ENCODE results near the gene OR5AU1. TPM values are rescaled to one million over a fixed set of nuclear protein-coding genes. Genes with fewer than 3 reads are reported as not detected.

Gene OR5AU1
- polyA plus RNA-seq, 1 of the 3 experiments (the other 2 are of a cell fraction) = not detected

DNA sequence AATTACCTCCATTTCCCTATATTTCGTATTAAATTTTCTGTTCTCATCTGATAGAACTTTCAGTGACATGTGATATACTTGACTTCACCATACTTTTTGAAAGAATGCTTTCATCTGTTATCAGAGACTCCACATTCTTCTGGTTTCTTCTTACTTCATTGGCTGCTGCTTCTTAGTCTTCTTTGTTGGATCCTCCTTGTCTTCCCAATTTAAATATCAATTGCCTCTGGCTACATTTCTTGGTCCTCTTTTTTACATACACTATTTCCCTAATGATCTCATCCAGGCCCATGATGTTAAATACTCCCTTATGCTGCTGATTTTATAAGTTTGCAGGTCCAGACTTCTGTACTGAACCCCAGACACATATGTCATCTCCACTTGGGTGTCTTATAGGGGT lies 22.0 kb downstream of the OR5AU1 start:
- no peak for TF ChIP-seq MXI1 (IDR thresholded peaks at IDR 0.05; ENCODE audit: low read depth, low read length)
- TF ChIP-seq ELF1 (IDR thresholded peaks at IDR 0.05) = no peak
- TF ChIP-seq, protein P1, sequence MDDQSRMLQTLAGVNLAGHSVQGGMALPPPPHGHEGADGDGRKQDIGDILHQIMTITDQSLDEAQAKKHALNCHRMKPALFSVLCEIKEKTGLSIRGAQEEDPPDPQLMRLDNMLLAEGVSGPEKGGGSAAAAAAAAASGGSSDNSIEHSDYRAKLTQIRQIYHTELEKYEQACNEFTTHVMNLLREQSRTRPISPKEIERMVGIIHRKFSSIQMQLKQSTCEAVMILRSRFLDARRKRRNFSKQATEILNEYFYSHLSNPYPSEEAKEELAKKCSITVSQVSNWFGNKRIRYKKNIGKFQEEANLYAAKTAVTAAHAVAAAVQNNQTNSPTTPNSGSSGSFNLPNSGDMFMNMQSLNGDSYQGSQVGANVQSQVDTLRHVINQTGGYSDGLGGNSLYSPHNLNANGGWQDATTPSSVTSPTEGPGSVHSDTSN (IDR thresholded peaks at IDR 0.05) = no peak
- TF ChIP-seq POLR2AphosphoS5 (IDR thresholded peaks at IDR 0.05; ENCODE audit: low read depth, low read length) = no peak
- TF ChIP-seq, protein P2, sequence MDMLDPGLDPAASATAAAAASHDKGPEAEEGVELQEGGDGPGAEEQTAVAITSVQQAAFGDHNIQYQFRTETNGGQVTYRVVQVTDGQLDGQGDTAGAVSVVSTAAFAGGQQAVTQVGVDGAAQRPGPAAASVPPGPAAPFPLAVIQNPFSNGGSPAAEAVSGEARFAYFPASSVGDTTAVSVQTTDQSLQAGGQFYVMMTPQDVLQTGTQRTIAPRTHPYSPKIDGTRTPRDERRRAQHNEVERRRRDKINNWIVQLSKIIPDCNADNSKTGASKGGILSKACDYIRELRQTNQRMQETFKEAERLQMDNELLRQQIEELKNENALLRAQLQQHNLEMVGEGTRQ (IDR thresholded peaks at IDR 0.05; ENCODE audit: borderline replicate concordance, low read depth, low read length) = no peak
- TF ChIP-seq FOXM1 (IDR thresholded peaks at IDR 0.05; ENCODE audit: low read depth) = no peak
- no peaks in the 10 kb centered on the region for H3K4me1 ChIP-seq (ENCODE audit: control insufficient read depth in 1 of 2, insufficient read depth in 2 of 2, low read depth in 1 of 2, low read length in 1 of 2)
- H3K4me3 ChIP-seq (ENCODE audit: low read depth in 2 of 2, low read length in 1 of 2) = no peak overlapping the region
- no peak overlapping the region for H2AFZ ChIP-seq (ENCODE audit: low read depth)
- POLR2A ChIA-PET = no interaction called here
- H3K9me2 ChIP-seq = no peaks in the 10 kb centered on the region
- H3K27me3 ChIP-seq (ENCODE audit: insufficient read depth) = peaks cover 6% of the 10 kb centered on the region; the same call in 1 of the 2 replicates
- no peaks in the 10 kb centered on the region for H3F3A ChIP-seq (replicated peaks; ENCODE audit: insufficient read depth)
- no peaks in the 10 kb centered on the region for H3K9me3 ChIP-seq
- no peak overlapping the region for H3K27ac ChIP-seq (ENCODE audit: low read depth in 2 of 2, low read length in 1 of 2)
- 8% methylated on average over 1 of the region's 1 CpG for WGBS (ENCODE audit: low lambda C conversion rate)
- DNase-seq = no peak
- CTCF ChIA-PET = no interaction called here
- no peaks in the 10 kb centered on the region for H3K36me3 ChIP-seq (replicated peaks in 1 of 2; ENCODE audit: control insufficient read depth in 1 of 2, insufficient read depth in 2 of 2, low read length in 1 of 2)
- no peaks in the 10 kb centered on the region for H4K20me1 ChIP-seq (ENCODE audit: insufficient read depth)
- H3K4me2 ChIP-seq = no peak overlapping the region
- H3K79me2 ChIP-seq (ENCODE audit: insufficient read depth) = no peaks in the 10 kb centered on the region
- H3K9ac ChIP-seq = no peak overlapping the region

DNA sequence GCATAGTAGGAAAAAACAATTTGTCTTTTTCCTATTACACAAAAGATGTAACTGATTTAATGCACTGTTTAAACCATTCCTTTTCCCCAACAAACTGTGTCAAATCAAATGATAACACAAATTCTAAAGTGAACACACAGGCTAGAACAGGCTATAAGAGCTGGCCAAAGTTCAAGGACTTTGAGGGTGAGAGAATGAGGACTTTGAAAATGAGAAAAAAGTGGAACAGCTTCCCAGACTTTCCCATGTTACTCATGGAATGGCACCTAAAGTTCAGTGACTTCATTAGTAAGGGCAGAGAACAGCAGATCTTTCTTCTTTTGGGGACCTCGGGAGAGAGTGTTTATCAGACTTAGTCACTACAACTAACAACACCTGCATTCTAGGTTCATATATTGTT lies 32.4 kb downstream of the OR5AU1 start:
- no peak for TF ChIP-seq SIN3A (IDR thresholded peaks at IDR 0.05; ENCODE audit: borderline replicate concordance, low read depth, low read length)
- TF ChIP-seq, protein P1 (IDR thresholded peaks at IDR 0.05) = no peak
- TF ChIP-seq, protein P3, sequence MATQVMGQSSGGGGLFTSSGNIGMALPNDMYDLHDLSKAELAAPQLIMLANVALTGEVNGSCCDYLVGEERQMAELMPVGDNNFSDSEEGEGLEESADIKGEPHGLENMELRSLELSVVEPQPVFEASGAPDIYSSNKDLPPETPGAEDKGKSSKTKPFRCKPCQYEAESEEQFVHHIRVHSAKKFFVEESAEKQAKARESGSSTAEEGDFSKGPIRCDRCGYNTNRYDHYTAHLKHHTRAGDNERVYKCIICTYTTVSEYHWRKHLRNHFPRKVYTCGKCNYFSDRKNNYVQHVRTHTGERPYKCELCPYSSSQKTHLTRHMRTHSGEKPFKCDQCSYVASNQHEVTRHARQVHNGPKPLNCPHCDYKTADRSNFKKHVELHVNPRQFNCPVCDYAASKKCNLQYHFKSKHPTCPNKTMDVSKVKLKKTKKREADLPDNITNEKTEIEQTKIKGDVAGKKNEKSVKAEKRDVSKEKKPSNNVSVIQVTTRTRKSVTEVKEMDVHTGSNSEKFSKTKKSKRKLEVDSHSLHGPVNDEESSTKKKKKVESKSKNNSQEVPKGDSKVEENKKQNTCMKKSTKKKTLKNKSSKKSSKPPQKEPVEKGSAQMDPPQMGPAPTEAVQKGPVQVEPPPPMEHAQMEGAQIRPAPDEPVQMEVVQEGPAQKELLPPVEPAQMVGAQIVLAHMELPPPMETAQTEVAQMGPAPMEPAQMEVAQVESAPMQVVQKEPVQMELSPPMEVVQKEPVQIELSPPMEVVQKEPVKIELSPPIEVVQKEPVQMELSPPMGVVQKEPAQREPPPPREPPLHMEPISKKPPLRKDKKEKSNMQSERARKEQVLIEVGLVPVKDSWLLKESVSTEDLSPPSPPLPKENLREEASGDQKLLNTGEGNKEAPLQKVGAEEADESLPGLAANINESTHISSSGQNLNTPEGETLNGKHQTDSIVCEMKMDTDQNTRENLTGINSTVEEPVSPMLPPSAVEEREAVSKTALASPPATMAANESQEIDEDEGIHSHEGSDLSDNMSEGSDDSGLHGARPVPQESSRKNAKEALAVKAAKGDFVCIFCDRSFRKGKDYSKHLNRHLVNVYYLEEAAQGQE (IDR thresholded peaks at IDR 0.05; ENCODE audit: low read depth, low read length) = no peak
- TF ChIP-seq POLR2AphosphoS5 (IDR thresholded peaks at IDR 0.05; ENCODE audit: low read depth, low read length) = no peak
- no peak for TF ChIP-seq MEF2A (IDR thresholded peaks at IDR 0.05; ENCODE audit: borderline replicate concordance, low read depth)
- TF ChIP-seq SMC3 (IDR thresholded peaks at IDR 0.05; ENCODE audit: low read depth, low read length) = no peak
- no peak for TF ChIP-seq RAD21 (IDR thresholded peaks at IDR 0.05; ENCODE audit: low read length)
- no peak for TF ChIP-seq EZH2phosphoT487 (IDR thresholded peaks at IDR 0.05; ENCODE audit: borderline replicate concordance, low read depth)
- no peak for TF ChIP-seq NRF1 (IDR thresholded peaks at IDR 0.05; ENCODE audit: low read depth, low read length)
- no peak for TF ChIP-seq FOSL2 (IDR thresholded peaks at IDR 0.05; ENCODE audit: borderline replicate concordance, low read depth)
- TF ChIP-seq CHD2 (IDR thresholded peaks at IDR 0.05; ENCODE audit: low read length, partially characterized antibody) = no peak
- CTCF ChIA-PET = interaction anchor here (0.5 to 5.2 kb wide), 7 partner anchors 13 to 865 kb away, joined by 3 to 29 read pairs (median 6); no protein-coding TSS in a partner anchor
- POLR2A ChIA-PET = no interaction called here

More for the DNA sequence above, 32.4 kb downstream of the OR5AU1 start:
- Histone ChIP-seq H3K9me2 (no peaks in the 10 kb centered on the region), H4K20me1 (ENCODE audit: insufficient read depth) (no peaks in the 10 kb centered on the region), H3K27me3 (ENCODE audit: insufficient read depth) (peaks cover 7% of the 10 kb centered on the region; the same call in 1 of the 2 replicates), H3K4me3 (ENCODE audit: low read depth in 2 of 2, low read length in 1 of 2) (no peak overlapping the region), H3K9me3 (no peaks in the 10 kb centered on the region), H3K4me2 (no peak overlapping the region), H3K36me3 (replicated peaks in 1 of 2; ENCODE audit: control insufficient read depth in 1 of 2, insufficient read depth in 2 of 2, low read length in 1 of 2) (no peaks in the 10 kb centered on the region), H3K9ac (no peak overlapping the region), H2AFZ (ENCODE audit: low read depth) (no peak overlapping the region), H3F3A (replicated peaks; ENCODE audit: insufficient read depth) (no peaks in the 10 kb centered on the region), H3K4me1 (ENCODE audit: control insufficient read depth in 1 of 2, insufficient read depth in 2 of 2, low read depth in 1 of 2, low read length in 1 of 2) (no peaks in the 10 kb centered on the region), H3K79me2 (ENCODE audit: insufficient read depth) (no peaks in the 10 kb centered on the region), H3K27ac (ENCODE audit: low read depth in 2 of 2, low read length in 1 of 2) (no peak overlapping the region)
- DNase-seq = no peak
- WGBS (ENCODE audit: low lambda C conversion rate) = 8% methylated on average over 1 of the region's 1 CpG

Measured in SK-N-SH (cell line).